CD1c-positive myeloid dendritic cell (primary cell): ENCODE data around the gene ARL5A.
A peak's percentile ranks its signal among the peaks of the same experiment; 100 is the strongest.
"Not testable (repeated sequence)": the region's sequence is repeated elsewhere in the genome, so short reads cannot be mapped to it uniquely, and the experiment has no call there.

ENCODE experiments used
- DNase-seq: peaks from one replicate; pipeline ENCODE4 v3.0.0-alpha.2; 2016; ENCODE audit errors: extremely low spot score

Gene ARL5A

GRCh38 chr2:151795646-151796240 lies 32.5 kb downstream of the ARL5A start:
- DNase-seq, result no peak

DNA sequence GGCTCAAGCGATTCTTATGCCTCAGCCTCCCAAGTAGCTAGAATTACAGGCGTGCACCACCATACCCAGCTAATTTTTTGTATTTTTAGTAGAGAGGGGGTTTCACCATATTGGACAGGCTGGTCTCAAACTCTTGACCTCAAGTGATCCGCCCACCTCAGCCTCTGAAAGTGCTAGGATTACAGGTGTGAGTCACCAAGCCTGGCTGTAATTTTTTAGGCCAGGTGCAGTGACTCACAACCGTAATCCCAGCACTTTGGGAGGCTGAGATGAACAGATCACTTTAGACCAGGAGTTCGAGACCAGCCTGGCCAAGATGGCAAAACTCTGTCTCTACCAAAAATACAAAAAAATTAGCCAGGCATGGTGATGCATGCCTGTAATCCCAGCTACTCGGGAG lies 33.8 kb downstream of the ARL5A start:
- DNase-seq, result not testable (repeated sequence)

DNA sequence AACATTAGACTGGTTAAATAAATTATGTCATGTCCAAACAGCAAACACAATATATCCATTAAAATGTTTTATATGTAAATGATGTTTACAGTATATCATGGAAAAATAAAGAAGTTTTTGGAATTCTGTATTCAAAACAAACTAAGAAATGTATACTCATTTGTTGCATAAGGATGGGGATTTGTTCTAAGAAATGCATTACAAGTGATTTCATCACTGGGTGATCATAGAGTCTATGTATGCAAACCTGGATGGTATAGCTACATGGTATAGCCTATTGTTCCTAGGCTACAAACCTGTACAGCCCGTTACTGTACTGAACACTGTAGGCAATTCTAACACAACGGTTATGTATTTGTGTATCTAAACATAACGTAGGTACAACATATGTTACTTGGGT lies 35.1 kb downstream of the ARL5A start:
- DNase-seq, result no peak

DNA sequence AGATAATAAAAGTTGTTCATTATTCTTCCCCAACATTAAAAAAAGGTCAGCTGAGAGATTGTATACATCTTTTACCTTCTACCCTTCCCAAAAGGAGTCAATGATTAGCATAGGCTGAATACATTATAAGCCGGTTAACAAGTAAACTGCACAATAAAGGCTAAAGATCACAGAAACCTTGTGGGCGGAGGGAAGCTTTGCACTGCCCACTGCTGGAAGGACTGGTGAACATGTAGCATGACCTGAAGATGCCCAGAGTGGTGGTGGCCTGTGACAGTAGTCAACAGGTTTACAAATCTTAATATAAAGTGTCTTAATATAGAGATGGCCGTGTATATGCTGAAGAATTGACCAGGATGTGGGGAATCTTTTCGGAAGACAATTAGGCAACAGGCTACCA lies 35.6 kb downstream of the ARL5A start:
- DNase-seq, result no peak

GRCh38 chr2:151791545-151791944 lies 36.7 kb downstream of the ARL5A start:
- no peak for DNase-seq

GRCh38 chr2:151790689-151791088 lies 37.5 kb downstream of the ARL5A start:
- no peak for DNase-seq

DNA sequence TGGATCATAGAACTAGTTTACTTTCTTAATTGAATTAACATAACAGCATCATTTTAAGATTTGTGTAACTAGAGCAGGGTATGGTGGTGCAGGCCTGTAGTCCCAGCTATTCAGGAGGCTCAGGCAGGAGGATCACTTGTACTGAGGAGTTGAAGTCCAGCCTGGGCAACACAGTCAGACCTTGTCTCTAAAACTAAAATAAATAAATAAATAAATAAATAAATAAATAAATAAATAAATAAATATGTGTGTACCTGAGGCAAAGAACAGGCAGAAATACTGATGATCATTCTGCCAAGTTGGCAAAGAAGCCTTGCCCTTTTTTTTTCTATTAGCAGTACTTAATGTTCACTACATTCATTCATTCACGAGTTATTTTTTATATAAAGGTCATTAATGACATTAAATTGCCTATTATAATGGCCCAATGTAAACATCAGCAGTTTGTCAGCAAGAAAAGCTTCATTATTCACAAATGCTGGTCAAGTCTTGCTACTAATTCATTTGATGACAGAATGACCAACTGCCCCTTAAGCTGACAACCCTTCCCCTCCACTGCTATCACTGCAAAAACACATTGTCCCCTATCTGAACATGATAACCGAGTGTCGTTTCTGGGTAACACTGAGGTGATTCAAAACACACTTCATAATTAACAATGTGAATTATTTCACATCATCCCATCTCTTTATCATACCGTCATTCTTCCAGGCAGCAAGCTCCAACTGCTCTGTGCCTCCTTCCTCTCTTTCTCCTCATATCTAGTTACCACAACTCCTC lies 39.0 kb downstream of the ARL5A start:
- no peak for DNase-seq

- DNase-seq, result no peak
These were observed 41.7 kb downstream of the ARL5A start for GRCh38 chr2:151786483-151786882.

GRCh38 chr2:151786077-151786476 lies 42.1 kb downstream of the ARL5A start:
- DNase-seq, result no peak

DNA sequence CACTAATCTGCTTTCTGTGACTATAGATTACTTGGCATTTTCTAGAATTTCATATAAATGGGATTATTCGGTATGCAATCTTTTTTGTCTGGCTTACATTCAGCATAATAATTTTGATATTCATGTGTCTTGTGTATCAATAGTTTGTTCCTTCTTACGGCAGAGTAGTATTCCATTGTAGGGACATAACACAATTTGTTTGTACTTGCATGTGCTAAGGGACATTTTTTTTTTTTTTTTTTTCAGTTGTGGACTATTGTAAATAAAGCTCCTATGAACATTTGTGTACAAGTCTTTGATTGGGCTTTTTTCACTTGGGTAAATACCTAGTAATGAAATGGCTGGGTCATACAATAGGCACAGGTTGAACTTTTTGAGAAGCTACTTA lies 45.1 kb downstream of the ARL5A start:
- DNase-seq, result no peak

DNA sequence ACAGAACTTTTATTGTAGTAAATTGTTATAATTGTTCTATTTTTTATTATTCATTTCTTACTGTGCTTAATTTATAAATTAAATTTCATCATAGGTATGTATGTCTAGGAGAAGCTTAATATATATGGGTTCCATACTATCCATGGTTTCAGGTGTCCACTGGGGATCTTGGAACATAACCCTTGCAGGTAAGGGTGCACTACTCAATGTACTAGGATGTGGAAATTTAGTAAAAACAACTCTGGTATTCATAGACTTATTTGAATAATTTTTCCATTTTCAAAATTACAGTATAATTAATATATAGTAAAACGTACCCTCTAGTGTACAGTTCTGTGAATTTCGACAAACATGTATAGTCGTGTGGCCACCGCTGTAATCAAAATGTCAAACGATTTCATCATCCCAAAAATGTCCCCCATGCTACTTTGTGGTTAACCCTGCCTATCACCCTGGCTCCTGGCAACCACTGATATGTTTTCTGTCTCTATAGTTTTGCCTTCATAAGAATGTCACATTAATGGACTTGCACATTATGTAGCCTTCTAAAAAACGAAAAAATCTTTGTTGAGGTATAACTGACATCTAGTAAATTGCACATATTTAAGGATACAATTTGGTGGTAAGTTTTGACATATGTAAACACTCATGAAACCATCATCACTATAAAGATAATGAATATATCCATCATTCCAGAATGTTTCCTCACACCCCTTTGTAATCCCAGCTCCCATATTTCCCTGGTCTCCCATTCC lies 45.7 kb downstream of the ARL5A start:
- DNase-seq, result no peak

DNA sequence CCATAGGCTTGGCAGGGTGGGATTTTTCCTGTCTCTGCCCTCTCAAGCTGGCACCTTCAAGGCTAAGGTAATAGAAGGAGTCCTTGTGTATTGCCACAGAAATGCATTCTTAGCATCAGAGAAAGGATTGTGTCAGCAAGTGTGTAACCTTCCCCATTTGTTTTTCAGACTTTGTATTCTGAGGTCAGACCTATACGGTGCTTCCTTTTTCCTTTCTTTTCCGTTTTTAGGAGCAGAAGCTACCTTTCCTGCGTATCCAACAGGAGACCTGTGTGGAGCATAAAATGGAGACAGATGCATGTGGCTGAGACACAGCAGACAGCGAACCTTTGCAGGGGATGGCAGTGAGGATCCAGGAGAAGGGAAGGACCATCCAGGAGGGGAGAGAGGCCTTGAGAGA lies 46.6 kb downstream of the ARL5A start:
- no peak for DNase-seq

DNA sequence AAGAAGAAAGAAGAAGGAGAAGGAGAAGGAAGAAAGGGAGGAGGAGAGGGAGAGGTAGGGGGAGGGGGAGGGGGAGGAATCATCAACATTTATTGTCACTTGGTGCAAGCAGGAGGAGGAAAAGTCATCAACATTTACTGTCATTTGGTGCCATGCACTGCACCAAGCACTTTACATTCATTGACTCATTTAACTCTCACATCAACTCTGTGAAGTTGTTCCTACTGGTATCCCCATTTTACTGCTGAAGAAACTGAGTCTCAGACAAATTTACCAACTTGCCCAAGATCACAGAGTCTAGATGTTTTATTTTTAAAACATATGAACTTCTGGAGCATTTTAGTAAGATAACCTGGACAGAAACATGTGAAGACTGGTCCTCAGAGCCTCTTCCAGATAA lies 47.3 kb downstream of the ARL5A start:
- no peak for DNase-seq

DNA sequence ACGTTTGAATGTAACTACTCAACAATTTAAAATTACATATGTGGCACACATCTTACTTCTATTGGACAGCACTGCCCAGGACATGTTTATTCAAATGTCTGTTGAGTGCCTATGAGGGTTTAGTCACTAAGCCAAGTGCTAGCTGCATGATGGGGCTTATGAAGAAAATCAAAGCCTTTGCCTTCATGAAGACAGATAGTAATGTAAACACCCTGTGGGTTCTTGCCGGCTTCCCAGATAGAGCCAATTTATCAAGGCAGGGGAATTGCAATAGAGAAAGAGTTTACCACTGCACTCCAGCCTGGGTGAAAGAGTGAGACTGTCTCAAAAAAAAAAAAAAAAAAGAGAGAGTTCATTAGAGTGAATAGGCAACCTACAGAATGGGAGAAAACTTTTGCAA lies 50.3 kb downstream of the ARL5A start:
- no peak for DNase-seq

DNA sequence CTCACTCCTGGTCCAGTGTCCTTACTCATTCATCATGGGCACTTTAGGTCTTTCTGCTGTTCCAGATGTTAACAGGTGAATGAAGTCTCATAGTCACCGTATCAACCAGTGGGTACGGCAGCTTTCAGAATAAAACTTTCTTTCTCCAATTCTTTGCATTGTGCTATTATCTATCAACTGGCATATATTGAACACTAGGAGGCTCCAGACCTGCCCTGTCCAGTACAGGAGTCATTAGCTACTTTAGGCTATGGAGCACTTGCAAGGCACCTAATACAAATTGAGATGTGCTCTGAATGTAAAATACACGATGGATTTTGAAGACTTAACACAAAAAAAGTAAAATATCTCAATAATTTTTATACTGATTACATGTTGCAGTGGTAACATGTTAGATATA lies 50.7 kb downstream of the ARL5A start:
- DNase-seq, result no peak

DNA sequence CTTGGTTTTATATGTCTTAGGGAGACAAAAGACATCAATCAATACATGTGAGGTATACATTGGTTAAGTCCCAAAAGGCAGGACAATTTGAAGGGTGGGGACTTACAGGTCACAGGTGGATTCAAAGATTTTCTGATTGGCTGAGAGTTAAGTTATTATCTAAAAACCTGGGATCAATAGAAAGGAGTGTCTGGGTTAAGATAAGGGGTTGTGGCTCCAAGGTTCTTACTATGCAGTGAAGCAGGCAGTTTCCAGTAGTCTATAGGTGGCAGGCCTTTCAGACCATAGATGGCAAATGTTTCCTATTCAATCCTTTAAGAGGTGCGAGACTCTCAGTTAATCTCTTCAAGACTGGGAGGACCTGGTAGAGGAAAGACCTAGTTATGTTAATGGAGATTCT lies 51.9 kb downstream of the ARL5A start:
- no peak for DNase-seq

DNA sequence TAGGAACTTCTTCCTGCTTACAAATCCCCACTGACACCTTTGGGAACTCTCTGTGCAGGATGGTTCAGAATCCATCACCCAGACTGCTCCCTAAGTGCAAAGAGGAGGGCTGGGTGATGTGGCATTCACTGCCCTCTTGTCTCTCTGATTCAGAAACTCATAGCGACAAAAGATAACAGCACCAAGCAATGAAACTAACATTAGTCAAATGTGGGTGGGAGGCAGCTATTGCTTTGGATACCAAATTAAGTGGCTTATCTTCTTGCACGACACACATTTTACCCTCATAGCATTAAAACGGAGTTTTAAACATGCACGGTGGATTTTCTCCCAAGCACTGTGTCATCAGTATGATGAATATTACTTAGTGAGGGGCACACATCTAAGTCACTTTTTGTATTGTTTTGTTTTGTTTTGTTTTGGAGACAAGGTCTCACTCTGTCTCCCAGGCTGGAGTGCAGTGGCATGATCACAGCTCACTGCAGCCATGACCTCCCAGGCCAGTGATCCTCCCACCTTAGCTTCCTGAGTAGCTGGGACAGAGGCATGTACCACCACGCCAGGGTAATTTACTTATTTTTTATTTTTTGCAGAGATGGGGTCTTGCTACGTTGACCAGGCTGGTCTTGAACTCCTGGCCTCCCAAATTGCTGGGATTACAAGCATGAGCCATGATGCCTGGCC lies 53.0 kb downstream of the ARL5A start:
- DNase-seq, result no peak

GRCh38 chr2:151774506-151774905 lies 53.7 kb downstream of the ARL5A start:
- DNase-seq, result no peak

- DNase-seq, result peak; percentile 40
These were observed 56.4 kb downstream of the ARL5A start for GRCh38 chr2:151771599-151772358.

DNA sequence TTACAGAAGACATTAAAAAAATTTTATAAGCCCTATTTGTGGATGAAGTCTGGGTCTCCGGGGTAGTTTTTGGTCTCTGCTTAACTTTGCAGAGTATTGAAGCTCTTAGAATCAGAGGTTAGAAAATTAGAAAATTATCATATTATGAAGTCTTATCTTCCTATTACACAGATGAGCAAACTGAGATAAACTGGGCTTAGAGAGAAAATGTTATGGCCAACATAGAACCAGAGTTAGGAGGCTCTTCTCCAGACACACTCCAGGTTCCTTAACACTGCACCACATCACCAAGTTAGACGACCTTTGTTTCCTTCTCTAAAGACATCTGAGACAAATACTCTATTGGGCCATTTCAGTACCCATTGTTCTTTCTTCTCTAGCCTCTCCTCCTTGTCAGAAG lies 57.2 kb downstream of the ARL5A start:
- DNase-seq, result no peak

GRCh38 chr2:151769606-151770005 lies 58.6 kb downstream of the ARL5A start:
- DNase-seq, result no peak

- DNase-seq, result no peak
These were observed 60.7 kb downstream of the ARL5A start for GRCh38 chr2:151767536-151767935.
